Activated gamma-delta T cell treated with anti-CD3 and anti-CD28 coated beads, Interleukin-2, amount 50 U/mL, for 16 hours (primary cell): ENCODE data around the gene RGS1.

Experiments
- DNase-seq: peaks from one replicate; pipeline ENCODE4 v3.0.0-alpha.2; 2020; ENCODE audit warnings: low read depth

RGS1 gene

GRCh38 chr1:192620071-192620635, 44.6 kb downstream of the RGS1 start:
- no peak for DNase-seq

GRCh38 chr1:192626366-192627179, 51.0 kb downstream of the RGS1 start:
- DNase-seq = no peak

- DNase-seq = no peak
Measured at GRCh38 chr1:192627901-192628300, 52.3 kb downstream of the RGS1 start.

GRCh38 chr1:192628396-192629057, 53.0 kb downstream of the RGS1 start:
- no peak for DNase-seq

- no peak for DNase-seq
Measured at GRCh38 chr1:192629612-192630011, 54.0 kb downstream of the RGS1 start.
